NCI-H526 treated with DMSO at 0.1 percent for 48 hours (cell line): ENCODE measurements around the gene ADPRM.
A peak's percentile ranks its signal among the peaks of the same experiment; 100 is the strongest.

Experiments used
- DNase-seq: peaks from one replicate; lab custom pipeline; 2025; lab: John Stamatoyannopoulos, UW

The ADPRM gene

GRCh38 chr17:10741416-10742135, 44.2 kb downstream of the ADPRM start:
- no peak for DNase-seq

- DNase-seq, result no peak
Observed at GRCh38 chr17:10742431-10742830, 45.0 kb downstream of the ADPRM start.

GRCh38 chr17:10743316-10744009, 46.1 kb downstream of the ADPRM start:
- DNase-seq, result no peak

- DNase-seq, result no peak
Observed at GRCh38 chr17:10744501-10745000, 47.2 kb downstream of the ADPRM start.

GRCh38 chr17:10745231-10745630, 47.8 kb downstream of the ADPRM start:
- no peak for DNase-seq

- DNase-seq, result no peak
Observed at GRCh38 chr17:10748531-10749181, 51.3 kb downstream of the ADPRM start.

GRCh38 chr17:10750210-10750609, 52.8 kb downstream of the ADPRM start:
- DNase-seq, result no peak

- DNase-seq, result no peak
Observed at GRCh38 chr17:10751563-10751962, 54.2 kb downstream of the ADPRM start.

- DNase-seq, result no peak
Observed at GRCh38 chr17:10752696-10753095, 55.3 kb downstream of the ADPRM start.

GRCh38 chr17:10754109-10754508, 56.7 kb downstream of the ADPRM start:
- DNase-seq, result no peak

- DNase-seq, result no peak
Observed at GRCh38 chr17:10754861-10755591, 57.6 kb downstream of the ADPRM start.

- DNase-seq, result no peak
Observed at GRCh38 chr17:10755592-10756127, 58.3 kb downstream of the ADPRM start.

- DNase-seq, result peak; percentile 47
Observed at GRCh38 chr17:10756185-10756584, 58.8 kb downstream of the ADPRM start.

GRCh38 chr17:10756619-10757018, 59.2 kb downstream of the ADPRM start:
- no peak for DNase-seq

GRCh38 chr17:10757067-10757466, 59.7 kb downstream of the ADPRM start:
- DNase-seq, result no peak

GRCh38 chr17:10757647-10758046, 60.3 kb downstream of the ADPRM start:
- DNase-seq, result no peak

GRCh38 chr17:10758062-10758461, 60.7 kb downstream of the ADPRM start:
- no peak for DNase-seq
